GM23338 (cell line): Measurements from ENCODE around the gene PLCL1. TPM values are rescaled to one million over a fixed set of nuclear protein-coding genes. Genes with fewer than 3 reads are reported as not detected.

Experiments used
- ATAC-seq: fragments of 200-7000 bp; cut with Tn5 transposase; 3 replicates; pipeline ENCODE4 v1.9.1; 2020
- DNase-seq: peaks from one replicate; pipeline ENCODE4 v3.0.0-alpha.2; 2015; ENCODE audit warnings: low spot score
- H2AFZ ChIP-seq: fragments of 200-600 bp; sonication (generic); 2 replicates; pipeline ENCODE4 v1.8.0; 2016; ENCODE audit warnings: antibody characterized with exemption, mild to moderate bottlenecking, moderate library complexity
- H3F3A ChIP-seq: fragments of 200-600 bp; sonication (generic); replicated peaks from 2 replicates; pipeline ENCODE4 v1.8.0; 2017; ENCODE audit warnings: antibody characterized with exemption, mixed run types, low read depth
- H3K27ac ChIP-seq: fragments of 200-600 bp; sonication (generic); 2 replicates; pipeline ENCODE4 v1.6.1; 2016; ENCODE audit warnings: low read depth
- H3K27me3 ChIP-seq: fragments of 200-600 bp; sonication (generic); 2 replicates; pipeline ENCODE4 v1.8.0; 2016; ENCODE audit warnings: mild to moderate bottlenecking, mixed run types, moderate library complexity; ENCODE audit not compliant: insufficient read depth
- H3K36me3 ChIP-seq: fragments of 200-600 bp; sonication (generic); 2 replicates; pipeline ENCODE4 v1.8.0; 2016; ENCODE audit warnings: mild to moderate bottlenecking; ENCODE audit not compliant: insufficient read depth
- H3K4me1 ChIP-seq: fragments of 200-600 bp; sonication (generic); 2 replicates; pipeline ENCODE4 v1.8.0; 2016; ENCODE audit warnings: mild to moderate bottlenecking, moderate library complexity; ENCODE audit not compliant: insufficient read depth
- H3K4me2 ChIP-seq: fragments of 200-600 bp; sonication (generic); 2 replicates; pipeline ENCODE4 v1.7.1; 2017; ENCODE audit warnings: mixed run types
- H3K4me3 ChIP-seq: fragments of 200-600 bp; sonication (generic); 2 replicates; pipeline ENCODE4 v1.6.1; 2016; ENCODE audit warnings: mixed run types
- H3K79me2 ChIP-seq: fragments of 200-600 bp; sonication (generic); replicated peaks from 2 replicates; pipeline ENCODE4 v1.8.0; 2017; ENCODE audit warnings: mild to moderate bottlenecking; ENCODE audit not compliant: insufficient read depth
- H3K9me2 ChIP-seq: fragments of 200-600 bp; sonication (generic); 2 replicates; pipeline ENCODE4 v1.8.0; 2017; ENCODE audit not compliant: insufficient read depth
- H4K20me1 ChIP-seq: fragments of 200-600 bp; sonication (generic); replicated peaks from 2 replicates; pipeline ENCODE4 v1.8.0; 2017; ENCODE audit warnings: mild to moderate bottlenecking; ENCODE audit not compliant: insufficient read depth
- H3K27ac Mint-ChIP-seq: 2 replicates; pipeline ENCODE4 v1.8.0; 2020; ENCODE audit warnings: inconsistent platforms, mild to moderate bottlenecking, moderate library complexity, mixed read lengths
- H3K27me3 Mint-ChIP-seq: 3 replicates; pipeline ENCODE4 v1.8.0; 2022; ENCODE audit warnings: low read depth, mild to moderate bottlenecking, moderate library complexity, mixed read lengths, inconsistent platforms; ENCODE audit not compliant: insufficient read depth, poor library complexity
- H3K36me3 Mint-ChIP-seq: 3 replicates; pipeline ENCODE4 v1.8.0; 2021; ENCODE audit warnings: low read depth, mild to moderate bottlenecking, inconsistent platforms, moderate library complexity, mixed read lengths
- H3K4me1 Mint-ChIP-seq: 3 replicates; pipeline ENCODE4 v1.8.0; 2020; ENCODE audit warnings: mild to moderate bottlenecking, inconsistent platforms, mixed read lengths
- H3K4me3 Mint-ChIP-seq: 3 replicates; pipeline ENCODE4 v1.8.0; 2021; ENCODE audit warnings: moderate library complexity, mild to moderate bottlenecking, inconsistent platforms, mixed read lengths
- H3K9me3 Mint-ChIP-seq: 3 replicates; pipeline ENCODE4 v1.8.0; 2020; ENCODE audit warnings: moderate library complexity, mild to moderate bottlenecking, inconsistent platforms, mixed read lengths
- CREB1 ChIP-seq: fragments of 250-450 bp; sonication (Bioruptor Pico); IDR thresholded peaks from 2 replicates; pipeline ENCODE4 v1.5.0; 2020; ENCODE audit warnings: low read depth, mild to moderate bottlenecking, moderate library complexity
- CTCF ChIP-seq, 2 experiments: fragments of 200-600 bp in 1 of 2; sonication (generic) in 1 of 2; conservative IDR thresholded peaks; 2 replicates each; pipeline versions ENCODE4 v1.5.1 to v1.6.1; 2016 to 2017; ENCODE audit warnings: antibody characterized with exemption in 2 of 2, low read depth in 2 of 2, mild to moderate bottlenecking in 2 of 2, moderate library complexity in 1 of 2
- ETS1 ChIP-seq: IDR thresholded peaks from 2 replicates; pipeline ENCODE4 v1.6.1; 2016; ENCODE audit warnings: antibody characterized with exemption
- EZH2phosphoT487 ChIP-seq: fragments of 200-600 bp; sonication (generic); IDR thresholded peaks from one replicate; pipeline ENCODE4 v1.8.1; 2018; ENCODE audit warnings: antibody characterized with exemption; ENCODE audit not compliant: unreplicated experiment
- NANOG ChIP-seq: IDR thresholded peaks from 2 replicates; pipeline ENCODE4 v1.6.1; 2016; ENCODE audit warnings: antibody characterized with exemption, borderline replicate concordance
- POLR2AphosphoS5 ChIP-seq: IDR thresholded peaks from 2 replicates; pipeline ENCODE4 v1.6.1; 2016; ENCODE audit warnings: antibody characterized with exemption, low read depth
- polyA plus RNA-seq: library from polyadenylated mRNA; unstranded; fragments of >200 nt; fragmentation: Nextera tagmentation; extraction: Ambion mirVana; gene quantifications from 2 replicates; pipeline ENCODE4 v1.2.1, GENCODE V29; 2016
- total RNA-seq: library from RNA; depleted of rRNA; stranded (reverse); fragments of >200 nt; shearing (Covaris generic); gene quantifications from 2 replicates; pipeline ENCODE4 v1.2.3, GENCODE V29; 2014
- TF ChIP-seq, protein P1 (sequence below): fragments of 250-450 bp; sonication (Bioruptor Pico); IDR thresholded peaks from 2 replicates; pipeline ENCODE4 v1.5.0; 2020; ENCODE audit warnings: mild to moderate bottlenecking, moderate library complexity

The PLCL1 gene
- total and polyA plus RNA-seq, 2 experiments from 2014 or later, result not detected

- DNase-seq (no peak), ATAC-seq (no peak)
- H3K27me3 ChIP-seq, result no peaks in the 10 kb centered on the region
- Mint-ChIP-seq H3K9me3 (no peaks in the 10 kb centered on the region), H3K27ac (no peak overlapping the region), H3K27me3 (peaks cover 1% of the 10 kb centered on the region), H3K36me3 (no peaks in the 10 kb centered on the region), H3K4me3 (no peak overlapping the region), H3K4me1 (peaks cover 5% of the 10 kb centered on the region; the same call in 1 of the 3 replicates)
- H3K4me2 ChIP-seq, result no peak overlapping the region
- H4K20me1 ChIP-seq, result no peaks in the 10 kb centered on the region
- H3K27ac ChIP-seq, result no peak overlapping the region
- TF ChIP-seq, protein P1, sequence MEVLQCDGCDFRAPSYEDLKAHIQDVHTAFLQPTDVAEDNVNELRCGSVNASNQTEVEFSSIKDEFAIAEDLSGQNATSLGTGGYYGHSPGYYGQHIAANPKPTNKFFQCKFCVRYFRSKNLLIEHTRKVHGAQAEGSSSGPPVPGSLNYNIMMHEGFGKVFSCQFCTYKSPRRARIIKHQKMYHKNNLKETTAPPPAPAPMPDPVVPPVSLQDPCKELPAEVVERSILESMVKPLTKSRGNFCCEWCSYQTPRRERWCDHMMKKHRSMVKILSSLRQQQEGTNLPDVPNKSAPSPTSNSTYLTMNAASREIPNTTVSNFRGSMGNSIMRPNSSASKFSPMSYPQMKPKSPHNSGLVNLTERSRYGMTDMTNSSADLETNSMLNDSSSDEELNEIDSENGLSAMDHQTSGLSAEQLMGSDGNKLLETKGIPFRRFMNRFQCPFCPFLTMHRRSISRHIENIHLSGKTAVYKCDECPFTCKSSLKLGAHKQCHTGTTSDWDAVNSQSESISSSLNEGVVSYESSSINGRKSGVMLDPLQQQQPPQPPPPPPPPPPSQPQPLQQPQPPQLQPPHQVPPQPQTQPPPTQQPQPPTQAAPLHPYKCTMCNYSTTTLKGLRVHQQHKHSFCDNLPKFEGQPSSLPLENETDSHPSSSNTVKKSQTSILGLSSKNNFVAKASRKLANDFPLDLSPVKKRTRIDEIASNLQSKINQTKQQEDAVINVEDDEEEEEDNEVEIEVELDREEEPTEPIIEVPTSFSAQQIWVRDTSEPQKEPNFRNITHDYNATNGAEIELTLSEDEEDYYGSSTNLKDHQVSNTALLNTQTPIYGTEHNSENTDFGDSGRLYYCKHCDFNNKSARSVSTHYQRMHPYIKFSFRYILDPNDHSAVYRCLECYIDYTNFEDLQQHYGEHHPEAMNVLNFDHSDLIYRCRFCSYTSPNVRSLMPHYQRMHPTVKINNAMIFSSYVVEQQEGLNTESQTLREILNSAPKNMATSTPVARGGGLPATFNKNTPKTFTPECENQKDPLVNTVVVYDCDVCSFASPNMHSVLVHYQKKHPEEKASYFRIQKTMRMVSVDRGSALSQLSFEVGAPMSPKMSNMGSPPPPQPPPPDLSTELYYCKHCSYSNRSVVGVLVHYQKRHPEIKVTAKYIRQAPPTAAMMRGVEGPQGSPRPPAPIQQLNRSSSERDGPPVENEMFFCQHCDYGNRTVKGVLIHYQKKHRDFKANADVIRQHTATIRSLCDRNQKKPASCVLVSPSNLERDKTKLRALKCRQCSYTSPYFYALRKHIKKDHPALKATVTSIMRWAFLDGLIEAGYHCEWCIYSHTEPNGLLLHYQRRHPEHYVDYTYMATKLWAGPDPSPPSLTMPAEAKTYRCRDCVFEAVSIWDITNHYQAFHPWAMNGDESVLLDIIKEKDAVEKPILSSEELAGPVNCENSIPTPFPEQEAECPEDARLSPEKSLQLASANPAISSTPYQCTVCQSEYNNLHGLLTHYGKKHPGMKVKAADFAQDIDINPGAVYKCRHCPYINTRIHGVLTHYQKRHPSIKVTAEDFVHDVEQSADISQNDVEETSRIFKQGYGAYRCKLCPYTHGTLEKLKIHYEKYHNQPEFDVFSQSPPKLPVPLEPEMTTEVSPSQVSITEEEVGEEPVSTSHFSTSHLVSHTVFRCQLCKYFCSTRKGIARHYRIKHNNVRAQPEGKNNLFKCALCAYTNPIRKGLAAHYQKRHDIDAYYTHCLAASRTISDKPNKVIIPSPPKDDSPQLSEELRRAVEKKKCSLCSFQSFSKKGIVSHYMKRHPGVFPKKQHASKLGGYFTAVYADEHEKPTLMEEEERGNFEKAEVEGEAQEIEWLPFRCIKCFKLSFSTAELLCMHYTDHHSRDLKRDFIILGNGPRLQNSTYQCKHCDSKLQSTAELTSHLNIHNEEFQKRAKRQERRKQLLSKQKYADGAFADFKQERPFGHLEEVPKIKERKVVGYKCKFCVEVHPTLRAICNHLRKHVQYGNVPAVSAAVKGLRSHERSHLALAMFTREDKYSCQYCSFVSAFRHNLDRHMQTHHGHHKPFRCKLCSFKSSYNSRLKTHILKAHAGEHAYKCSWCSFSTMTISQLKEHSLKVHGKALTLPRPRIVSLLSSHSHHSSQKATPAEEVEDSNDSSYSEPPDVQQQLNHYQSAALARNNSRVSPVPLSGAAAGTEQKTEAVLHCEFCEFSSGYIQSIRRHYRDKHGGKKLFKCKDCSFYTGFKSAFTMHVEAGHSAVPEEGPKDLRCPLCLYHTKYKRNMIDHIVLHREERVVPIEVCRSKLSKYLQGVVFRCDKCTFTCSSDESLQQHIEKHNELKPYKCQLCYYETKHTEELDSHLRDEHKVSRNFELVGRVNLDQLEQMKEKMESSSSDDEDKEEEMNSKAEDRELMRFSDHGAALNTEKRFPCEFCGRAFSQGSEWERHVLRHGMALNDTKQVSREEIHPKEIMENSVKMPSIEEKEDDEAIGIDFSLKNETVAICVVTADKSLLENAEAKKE (CRISPR knock-in tag), result no peak
- H3F3A ChIP-seq, result no peaks in the 10 kb centered on the region
- no peaks in the 10 kb centered on the region for H3K4me1 ChIP-seq
- H3K36me3 ChIP-seq, result no peaks in the 10 kb centered on the region
- H3K4me3 ChIP-seq, result no peak overlapping the region
- H3K9me2 ChIP-seq, result no peaks in the 10 kb centered on the region
- peak overlapping the region; percentile 11; the same call in 1 of the 2 replicates for H2AFZ ChIP-seq
- no peaks in the 10 kb centered on the region for H3K79me2 ChIP-seq
These were observed 43.4 kb downstream of the PLCL1 start for GRCh38 chr2:197847651-197848401.

DNA sequence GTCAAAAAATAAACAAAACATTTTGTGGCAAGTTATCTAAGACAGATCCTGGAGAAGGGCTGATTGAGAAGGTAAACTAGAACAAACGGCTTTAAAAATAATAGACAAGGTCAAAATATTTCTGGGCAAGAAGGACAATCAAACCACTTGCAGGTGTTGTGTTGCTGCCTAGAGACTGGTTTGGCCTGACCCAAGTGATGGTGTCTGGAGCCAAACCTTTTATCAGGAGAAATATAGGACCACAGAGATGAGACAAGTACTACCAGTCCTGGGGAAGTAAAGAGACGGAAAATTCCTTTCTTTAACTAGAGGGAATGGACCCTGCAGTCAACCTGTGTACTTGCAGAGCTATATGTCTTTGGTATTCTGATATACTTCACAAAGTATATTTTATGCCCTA lies 44.2 kb downstream of the PLCL1 start:
- H3K4me1 ChIP-seq, result no peaks in the 10 kb centered on the region
- H3K79me2 ChIP-seq, result no peaks in the 10 kb centered on the region
- Mint-ChIP-seq H3K36me3 (no peaks in the 10 kb centered on the region), H3K27me3 (peaks cover 1% of the 10 kb centered on the region), H3K27ac (no peak overlapping the region), H3K9me3 (no peaks in the 10 kb centered on the region), H3K4me1 (peaks cover 5% of the 10 kb centered on the region; the same call in 1 of the 3 replicates), H3K4me3 (no peak overlapping the region)
- H3K9me2 ChIP-seq, result no peaks in the 10 kb centered on the region
- no peak overlapping the region for H3K27ac ChIP-seq
- no peak overlapping the region for H3K4me2 ChIP-seq
- H3F3A ChIP-seq, result no peaks in the 10 kb centered on the region
- DNase-seq, result no peak
- H2AFZ ChIP-seq, result no peak overlapping the region
- no peaks in the 10 kb centered on the region for H4K20me1 ChIP-seq
- no peak for ATAC-seq
- no peak overlapping the region for H3K4me3 ChIP-seq
- no peaks in the 10 kb centered on the region for H3K27me3 ChIP-seq
- H3K36me3 ChIP-seq, result no peaks in the 10 kb centered on the region
- TF ChIP-seq POLR2AphosphoS5 (no peak), NANOG (no peak), EZH2phosphoT487 (no peak), ETS1 (no peak), CTCF (conservative IDR thresholded peaks at IDR 0.05; ENCODE audit: low read depth in 2 of 2) (no peak), CREB1 (no peak)
